ENCODE data around the gene EPHA10.

EPHA10 gene

GRCh38 chr1:37797750-37798345 lies 32.9 kb upstream of the EPHA10 start:
- no peak overlapping the region for H3K4me3 ChIP-seq (ENCODE audit: insufficient read depth, low read length, poor library complexity, severe bottlenecking)
- no peak for TF ChIP-seq EZH2phosphoT487 (conservative IDR thresholded peaks at IDR 0.05; ENCODE audit: low read length)
- TF ChIP-seq, protein P1, sequence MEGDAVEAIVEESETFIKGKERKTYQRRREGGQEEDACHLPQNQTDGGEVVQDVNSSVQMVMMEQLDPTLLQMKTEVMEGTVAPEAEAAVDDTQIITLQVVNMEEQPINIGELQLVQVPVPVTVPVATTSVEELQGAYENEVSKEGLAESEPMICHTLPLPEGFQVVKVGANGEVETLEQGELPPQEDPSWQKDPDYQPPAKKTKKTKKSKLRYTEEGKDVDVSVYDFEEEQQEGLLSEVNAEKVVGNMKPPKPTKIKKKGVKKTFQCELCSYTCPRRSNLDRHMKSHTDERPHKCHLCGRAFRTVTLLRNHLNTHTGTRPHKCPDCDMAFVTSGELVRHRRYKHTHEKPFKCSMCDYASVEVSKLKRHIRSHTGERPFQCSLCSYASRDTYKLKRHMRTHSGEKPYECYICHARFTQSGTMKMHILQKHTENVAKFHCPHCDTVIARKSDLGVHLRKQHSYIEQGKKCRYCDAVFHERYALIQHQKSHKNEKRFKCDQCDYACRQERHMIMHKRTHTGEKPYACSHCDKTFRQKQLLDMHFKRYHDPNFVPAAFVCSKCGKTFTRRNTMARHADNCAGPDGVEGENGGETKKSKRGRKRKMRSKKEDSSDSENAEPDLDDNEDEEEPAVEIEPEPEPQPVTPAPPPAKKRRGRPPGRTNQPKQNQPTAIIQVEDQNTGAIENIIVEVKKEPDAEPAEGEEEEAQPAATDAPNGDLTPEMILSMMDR (IDR thresholded peaks at IDR 0.05; ENCODE audit: insufficient read depth, low read length, poor library complexity, severe bottlenecking): no peak
- H3K79me2 ChIP-seq (ENCODE audit: insufficient read depth, low read length): peaks cover 6% of the 10 kb centered on the region
- H3K9me2 ChIP-seq (replicated peaks; ENCODE audit: insufficient read depth, low read length): no peaks in the 10 kb centered on the region
- H3K27me3 ChIP-seq (ENCODE audit: low read length): no peaks in the 10 kb centered on the region
- no peak overlapping the region for H3K9ac ChIP-seq (ENCODE audit: low read length)
- H3K36me3 ChIP-seq (ENCODE audit: low read length): peaks cover 5% of the 10 kb centered on the region
- H3K27ac ChIP-seq (ENCODE audit: low read depth, low read length): no peak overlapping the region
- H3K9me3 ChIP-seq (ENCODE audit: insufficient read depth, low read length): no peaks in the 10 kb centered on the region
- no peak overlapping the region for H2AFZ ChIP-seq (ENCODE audit: low read depth, low read length, severe bottlenecking)
- H3F3A ChIP-seq (ENCODE audit: insufficient read depth): peaks cover 12% of the 10 kb centered on the region
- H4K20me1 ChIP-seq (ENCODE audit: low read depth, low read length): no peaks in the 10 kb centered on the region; the same call in 1 of the 2 replicates
- no peak overlapping the region for H3K4me2 ChIP-seq (ENCODE audit: low read depth, low read length, poor library complexity, severe bottlenecking)

DNA sequence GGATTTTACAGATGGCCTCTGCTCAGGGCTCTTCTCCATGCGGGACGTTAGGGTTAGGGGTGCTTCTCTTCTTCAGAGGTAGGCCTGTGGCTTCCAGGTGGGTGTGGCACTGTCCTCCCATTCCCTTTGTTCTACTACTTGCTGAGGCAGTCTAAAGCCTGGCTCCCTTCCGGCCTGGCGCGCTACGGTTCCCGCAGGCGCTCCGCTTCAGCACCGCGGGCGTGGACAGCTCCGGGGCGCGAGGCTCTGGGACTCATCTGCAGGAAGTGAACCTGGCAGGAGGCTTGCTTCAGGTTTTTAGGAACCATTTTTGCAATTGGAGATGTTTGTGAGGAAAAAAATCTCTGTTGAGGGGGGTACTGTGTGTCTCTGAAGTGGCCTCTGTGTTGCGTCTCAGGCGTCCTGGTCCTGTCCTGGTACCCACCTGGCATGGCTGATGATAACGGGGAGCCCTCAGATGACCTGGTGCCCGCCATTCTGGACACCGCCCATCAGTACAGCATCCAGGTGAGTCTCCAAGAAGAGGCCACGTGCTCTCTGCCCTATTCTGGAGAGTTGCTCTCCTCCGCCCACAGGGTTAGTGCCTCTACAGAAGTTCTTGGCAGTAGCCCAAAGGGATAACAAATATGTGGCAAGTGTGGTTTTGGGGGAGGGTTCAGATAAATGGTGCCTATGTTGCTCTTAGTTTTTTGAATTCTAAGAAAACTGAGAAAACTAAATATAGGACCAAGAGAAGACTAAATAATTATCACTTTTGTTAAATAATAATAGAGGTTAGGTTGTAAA lies 30.6 kb upstream of the EPHA10 start:
- Histone ChIP-seq H3K4me3 (ENCODE audit: insufficient read depth, low read length, poor library complexity, severe bottlenecking) (peak overlapping the region; percentile 76), H3K9me3 (ENCODE audit: insufficient read depth, low read length) (no peaks in the 10 kb centered on the region), H3K9me2 (replicated peaks; ENCODE audit: insufficient read depth, low read length) (no peaks in the 10 kb centered on the region), H3K79me2 (ENCODE audit: insufficient read depth, low read length) (peaks cover 6% of the 10 kb centered on the region), H3K27ac (ENCODE audit: low read depth, low read length) (no peak overlapping the region), H3K27me3 (ENCODE audit: low read length) (no peaks in the 10 kb centered on the region), H4K20me1 (ENCODE audit: low read depth, low read length) (no peaks in the 10 kb centered on the region), H3F3A (ENCODE audit: insufficient read depth) (peaks cover 1% of the 10 kb centered on the region; the same call in 1 of the 2 replicates), H3K9ac (ENCODE audit: low read length) (peak overlapping the region; percentile 86), H3K4me2 (ENCODE audit: low read depth, low read length, poor library complexity, severe bottlenecking) (peak overlapping the region; percentile 90), H2AFZ (ENCODE audit: low read depth, low read length, severe bottlenecking) (no peak overlapping the region), H3K36me3 (ENCODE audit: low read length) (no peaks in the 10 kb centered on the region)
- TF ChIP-seq, protein P1 (IDR thresholded peaks at IDR 0.05; ENCODE audit: insufficient read depth, low read length, poor library complexity, severe bottlenecking): no peak
- no peak for TF ChIP-seq EZH2phosphoT487 (conservative IDR thresholded peaks at IDR 0.05; ENCODE audit: low read length)

- H2AFZ ChIP-seq (ENCODE audit: low read depth, low read length, severe bottlenecking): peak overlapping the region; percentile 91
- H3K9ac ChIP-seq (ENCODE audit: low read length): peak overlapping the region; percentile 86
- H3K79me2 ChIP-seq (ENCODE audit: insufficient read depth, low read length): peaks cover 6% of the 10 kb centered on the region
- H3K36me3 ChIP-seq (ENCODE audit: low read length): no peaks in the 10 kb centered on the region
- H3K9me3 ChIP-seq (ENCODE audit: insufficient read depth, low read length): no peaks in the 10 kb centered on the region
- H4K20me1 ChIP-seq (ENCODE audit: low read depth, low read length): no peaks in the 10 kb centered on the region
- peak overlapping the region; percentile 41; the same call in 1 of the 2 replicates for H3K27ac ChIP-seq (ENCODE audit: low read depth, low read length)
- H3K4me2 ChIP-seq (ENCODE audit: low read depth, low read length, poor library complexity, severe bottlenecking): peak overlapping the region; percentile 90
- TF ChIP-seq EZH2phosphoT487 (conservative IDR thresholded peaks at IDR 0.05; ENCODE audit: low read length): no peak
- TF ChIP-seq, protein P1 (IDR thresholded peaks at IDR 0.05; ENCODE audit: insufficient read depth, low read length, poor library complexity, severe bottlenecking): no peak
- H3K4me3 ChIP-seq (ENCODE audit: insufficient read depth, low read length, poor library complexity, severe bottlenecking): peak overlapping the region; percentile 76
- no peaks in the 10 kb centered on the region for H3F3A ChIP-seq (ENCODE audit: insufficient read depth)
- H3K9me2 ChIP-seq (replicated peaks; ENCODE audit: insufficient read depth, low read length): no peaks in the 10 kb centered on the region
- no peaks in the 10 kb centered on the region for H3K27me3 ChIP-seq (ENCODE audit: low read length)
Measured at GRCh38 chr1:37794372-37795339, 29.7 kb upstream of the EPHA10 start.

Data from SU-DHL-6 (cell line).